SK-N-SH (cell line): Measurements from ENCODE around the gene C17orf100. TPM values are rescaled to one million over a fixed set of nuclear protein-coding genes. Genes with fewer than 3 reads are reported as not detected.

Experiments
- CTCF ChIA-PET: fragments of 300-600, 350-600 bp; formaldehyde crosslinking; extraction: SDS; loops from one replicate; lab custom pipeline; 2021; lab: Yijun Ruan, JAX
- POLR2A ChIA-PET: fragments of 350-600 bp; sonication (Branson Sonifier 250); formaldehyde crosslinking; extraction: SDS; loops from one replicate; lab custom pipeline; 2020; ENCODE audit warnings: antibody characterized with exemption, inconsistent platforms; lab: Yijun Ruan, JAX
- DNase-seq: peaks from one replicate; pipeline ENCODE4 v3.0.0; 2012
- H2AFZ ChIP-seq: fragments of 200-600 bp; sonication (generic); 2 replicates; pipeline ENCODE4 v1.8.1; 2016; ENCODE audit warnings: antibody characterized with exemption, mild to moderate bottlenecking, low read depth
- H3F3A ChIP-seq: fragments of 200-600 bp; sonication (generic); replicated peaks from 2 replicates; pipeline ENCODE3; 2016; ENCODE audit warnings: antibody characterized with exemption, mild to moderate bottlenecking; ENCODE audit not compliant: insufficient read depth
- H3K27ac ChIP-seq, 2 experiments: fragments of 200-500 bp in 1 of 2; fragments of 200-600 bp in 1 of 2; sonication (Bioruptor generic) in 1 of 2; sonication (generic), shearing (Covaris generic) in 1 of 2; 2 replicates each; pipeline versions ENCODE4 v1.5.1 to v1.6.1; 2014 to 2016; ENCODE audit warnings: low read depth in 2 of 2, inconsistent platforms in 1 of 2, low read length in 1 of 2, mild to moderate bottlenecking in 1 of 2, mixed read lengths in 1 of 2
- H3K27me3 ChIP-seq: fragments of 200-600 bp; sonication (generic), shearing (Covaris generic); 2 replicates; pipeline ENCODE4 v1.6.1; 2016; ENCODE audit warnings: mixed run types; ENCODE audit not compliant: insufficient read depth
- H3K36me3 ChIP-seq, 2 experiments: fragments of 200-500 bp in 1 of 2; fragments of 200-600 bp in 1 of 2; sonication (Bioruptor generic) in 1 of 2; sonication (generic) in 1 of 2; replicated peaks in 1 of 2; 2 replicates each; pipeline versions ENCODE3 to v1.5.1; 2014 to 2016; ENCODE audit warnings: low read length in 1 of 2, mild to moderate bottlenecking in 1 of 2; ENCODE audit not compliant: insufficient read depth in 2 of 2, control insufficient read depth in 1 of 2
- H3K4me1 ChIP-seq, 2 experiments: fragments of 200-500 bp in 1 of 2; fragments of 200-600 bp in 1 of 2; sonication (Bioruptor generic) in 1 of 2; sonication (generic), shearing (Covaris generic) in 1 of 2; 2 replicates each; pipeline versions ENCODE4 v1.5.1 to v1.6.1; 2014 to 2016; ENCODE audit warnings: low read depth in 1 of 2, low read length in 1 of 2, mixed run types in 1 of 2; ENCODE audit not compliant: insufficient read depth in 2 of 2, control insufficient read depth in 1 of 2
- H3K4me2 ChIP-seq: fragments of 200-600 bp; sonication (generic), shearing (Covaris generic); 2 replicates; pipeline ENCODE4 v1.6.1; 2017; ENCODE audit warnings: mixed run types
- H3K4me3 ChIP-seq, 2 experiments: fragments of 200-500 bp in 1 of 2; fragments of 200-600 bp in 1 of 2; sonication (Bioruptor generic) in 1 of 2; sonication (generic), shearing (Covaris generic) in 1 of 2; 2 replicates each; pipeline versions ENCODE4 v1.5.1 to v1.8.1; 2014 to 2016; ENCODE audit warnings: low read depth in 2 of 2, inconsistent platforms in 1 of 2, low read length in 1 of 2, mild to moderate bottlenecking in 1 of 2, mixed read lengths in 1 of 2, moderate library complexity in 1 of 2
- H3K79me2 ChIP-seq: fragments of 200-600 bp; sonication (generic); 2 replicates; pipeline ENCODE4 v1.8.1; 2017; ENCODE audit warnings: mild to moderate bottlenecking; ENCODE audit not compliant: insufficient read depth
- H3K9ac ChIP-seq: fragments of 200-600 bp; sonication (generic); 2 replicates; pipeline ENCODE4 v1.6.1; 2017; ENCODE audit warnings: mixed run types
- H3K9me2 ChIP-seq: fragments of 200-600 bp; sonication (generic); 2 replicates; pipeline ENCODE4 v1.6.1; 2017; ENCODE audit warnings: mixed run types
- H3K9me3 ChIP-seq: fragments of 200-600 bp; sonication (generic); 2 replicates; pipeline ENCODE4 v1.6.1; 2017; ENCODE audit warnings: mixed run types, mild to moderate bottlenecking, moderate library complexity
- H4K20me1 ChIP-seq: fragments of 200-600 bp; sonication (generic); 2 replicates; pipeline ENCODE4 v1.6.1; 2017; ENCODE audit warnings: mild to moderate bottlenecking, mixed run types; ENCODE audit not compliant: insufficient read depth
- CHD2 ChIP-seq: fragments of 150-350 bp; IDR thresholded peaks from 2 replicates; pipeline ENCODE4 v1.6.1; 2018; ENCODE audit warnings: low read length; ENCODE audit not compliant: partially characterized antibody
- ELF1 ChIP-seq: IDR thresholded peaks from 2 replicates; pipeline ENCODE4 v1.4.0; 2012
- EZH2phosphoT487 ChIP-seq: fragments of 200-600 bp; sonication (generic); IDR thresholded peaks from 2 replicates; pipeline ENCODE4 v1.6.1; 2017; ENCODE audit warnings: low read depth, mixed run types, mild to moderate bottlenecking, antibody characterized with exemption, moderate library complexity, borderline replicate concordance
- FOXJ3 ChIP-seq: sonication (generic); formaldehyde crosslinking; IDR thresholded peaks from 2 replicates; pipeline ENCODE4 v1.5.1; 2020; ENCODE audit warnings: mild to moderate bottlenecking, missing genetic modification reagents
- MEF2A ChIP-seq: IDR thresholded peaks from 2 replicates; pipeline ENCODE4 v1.4.0; 2012; ENCODE audit warnings: low read depth, borderline replicate concordance
- MXI1 ChIP-seq: IDR thresholded peaks from 2 replicates; pipeline ENCODE4 v1.6.1; 2012; ENCODE audit warnings: mild to moderate bottlenecking, low read depth, low read length, improper control_type of control experiment
- NRF1 ChIP-seq: IDR thresholded peaks from 2 replicates; pipeline ENCODE4 v1.6.1; 2012; ENCODE audit warnings: low read depth, mild to moderate bottlenecking, low read length
- RAD21 ChIP-seq: IDR thresholded peaks from 2 replicates; pipeline ENCODE4 v1.6.1; 2012; ENCODE audit warnings: mild to moderate bottlenecking, low read length
- RXRA ChIP-seq: IDR thresholded peaks from 2 replicates; pipeline ENCODE4 v1.4.0; 2012; ENCODE audit warnings: low read depth, mild to moderate bottlenecking, borderline replicate concordance
- TAF1 ChIP-seq: IDR thresholded peaks from 2 replicates; pipeline ENCODE4 v1.6.1; 2012; ENCODE audit warnings: low read depth, mild to moderate bottlenecking, low read length, moderate library complexity, borderline replicate concordance
- TCF12 ChIP-seq: IDR thresholded peaks from 2 replicates; pipeline ENCODE4 v1.4.0; 2012
- TEAD4 ChIP-seq: IDR thresholded peaks from 2 replicates; pipeline ENCODE4 v1.4.0; 2012; ENCODE audit warnings: mild to moderate bottlenecking, borderline replicate concordance; ENCODE audit not compliant: insufficient read depth
- WGBS: methylation state at CpG from one replicate; pipeline ENCODE4 v1.1.6; 2017; ENCODE audit warnings: low lambda C conversion rate; 5-methylcytosine and 5-hydroxymethylcytosine counted together
- polyA plus RNA-seq, 3 experiments: library from polyadenylated mRNA; depleted of rRNA; stranded (reverse); fragments of >200 nt; gene quantifications; 2 replicates each; pipeline ENCODE4 v1.2.3, GENCODE V29; 2012
- TF ChIP-seq, protein P1 (sequence below): IDR thresholded peaks from 2 replicates; pipeline ENCODE4; 2012
- TF ChIP-seq, protein P2 (sequence below): fragments of 150-350 bp; IDR thresholded peaks from 2 replicates; pipeline ENCODE4 v1.6.1; 2016; ENCODE audit warnings: mild to moderate bottlenecking, low read depth, low read length
- TF ChIP-seq, protein P3 (sequence below): IDR thresholded peaks from 2 replicates; pipeline ENCODE4 v1.4.0; 2012; ENCODE audit warnings: low read depth, borderline replicate concordance
- TF ChIP-seq, protein P4 (sequence below): IDR thresholded peaks from 2 replicates; pipeline ENCODE4 v1.4.0; 2012; ENCODE audit warnings: low read depth
- TF ChIP-seq, protein P5 (sequence below): fragments of 150-350 bp; IDR thresholded peaks from 2 replicates; pipeline ENCODE4 v1.6.1; 2017; ENCODE audit warnings: antibody characterized with exemption, low read length, low read depth, borderline replicate concordance
- TF ChIP-seq, protein P6 (sequence below): IDR thresholded peaks from 2 replicates; pipeline ENCODE4 v1.4.0; 2012; ENCODE audit warnings: low read depth, borderline replicate concordance

The C17orf100 gene
- polyA plus RNA-seq, 1 of the 3 experiments (the other 2 are of a cell fraction), result 2.6 TPM

DNA sequence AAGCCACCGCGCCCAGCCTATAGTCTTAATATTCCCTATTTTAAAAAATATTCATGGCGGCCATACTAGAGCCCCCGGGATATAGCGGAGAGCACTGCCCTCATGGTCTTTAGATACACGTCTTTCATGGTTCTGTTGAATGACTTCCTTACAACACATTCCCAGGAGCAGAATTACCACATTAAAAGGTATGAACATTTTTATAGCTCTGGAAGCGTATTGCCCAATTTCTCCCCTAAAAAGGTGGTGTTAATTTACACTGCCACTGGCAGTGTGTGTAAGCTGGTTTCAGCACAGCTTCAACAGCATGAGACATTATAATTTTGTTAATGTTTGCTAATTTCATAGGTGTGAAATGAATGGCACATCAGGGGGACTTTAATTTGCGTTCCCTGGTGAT is 19.0 kb downstream of the C17orf100 start:
- Histone ChIP-seq H3K79me2 (no peaks in the 10 kb centered on the region), H3K9me3 (no peaks in the 10 kb centered on the region), H3K4me1 (no peaks in the 10 kb centered on the region), H3K4me2 (no peak overlapping the region), H3K27ac (no peak overlapping the region), H3K36me3 (no peaks in the 10 kb centered on the region), H3K4me3 (no peak overlapping the region), H2AFZ (no peak overlapping the region), H3K9ac (no peak overlapping the region), H3K9me2 (no peaks in the 10 kb centered on the region), H3K27me3 (peaks cover 73% of the 10 kb centered on the region), H3F3A (no peaks in the 10 kb centered on the region), H4K20me1 (no peaks in the 10 kb centered on the region)
- 63% methylated on average over 8 of the region's 8 CpGs for WGBS
- TF ChIP-seq NRF1 (no peak), RAD21 (no peak), MXI1 (no peak), CHD2 (no peak), FOXJ3 (CRISPR knock-in tag) (no peak), ELF1 (no peak), RXRA (no peak), TEAD4 (no peak), TAF1 (no peak), EZH2phosphoT487 (no peak), MEF2A (no peak), TCF12 (no peak)
- TF ChIP-seq, protein P1, sequence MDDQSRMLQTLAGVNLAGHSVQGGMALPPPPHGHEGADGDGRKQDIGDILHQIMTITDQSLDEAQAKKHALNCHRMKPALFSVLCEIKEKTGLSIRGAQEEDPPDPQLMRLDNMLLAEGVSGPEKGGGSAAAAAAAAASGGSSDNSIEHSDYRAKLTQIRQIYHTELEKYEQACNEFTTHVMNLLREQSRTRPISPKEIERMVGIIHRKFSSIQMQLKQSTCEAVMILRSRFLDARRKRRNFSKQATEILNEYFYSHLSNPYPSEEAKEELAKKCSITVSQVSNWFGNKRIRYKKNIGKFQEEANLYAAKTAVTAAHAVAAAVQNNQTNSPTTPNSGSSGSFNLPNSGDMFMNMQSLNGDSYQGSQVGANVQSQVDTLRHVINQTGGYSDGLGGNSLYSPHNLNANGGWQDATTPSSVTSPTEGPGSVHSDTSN, result no peak
- TF ChIP-seq, protein P2, sequence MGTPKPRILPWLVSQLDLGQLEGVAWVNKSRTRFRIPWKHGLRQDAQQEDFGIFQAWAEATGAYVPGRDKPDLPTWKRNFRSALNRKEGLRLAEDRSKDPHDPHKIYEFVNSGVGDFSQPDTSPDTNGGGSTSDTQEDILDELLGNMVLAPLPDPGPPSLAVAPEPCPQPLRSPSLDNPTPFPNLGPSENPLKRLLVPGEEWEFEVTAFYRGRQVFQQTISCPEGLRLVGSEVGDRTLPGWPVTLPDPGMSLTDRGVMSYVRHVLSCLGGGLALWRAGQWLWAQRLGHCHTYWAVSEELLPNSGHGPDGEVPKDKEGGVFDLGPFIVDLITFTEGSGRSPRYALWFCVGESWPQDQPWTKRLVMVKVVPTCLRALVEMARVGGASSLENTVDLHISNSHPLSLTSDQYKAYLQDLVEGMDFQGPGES, result no peak
- TF ChIP-seq, protein P3, sequence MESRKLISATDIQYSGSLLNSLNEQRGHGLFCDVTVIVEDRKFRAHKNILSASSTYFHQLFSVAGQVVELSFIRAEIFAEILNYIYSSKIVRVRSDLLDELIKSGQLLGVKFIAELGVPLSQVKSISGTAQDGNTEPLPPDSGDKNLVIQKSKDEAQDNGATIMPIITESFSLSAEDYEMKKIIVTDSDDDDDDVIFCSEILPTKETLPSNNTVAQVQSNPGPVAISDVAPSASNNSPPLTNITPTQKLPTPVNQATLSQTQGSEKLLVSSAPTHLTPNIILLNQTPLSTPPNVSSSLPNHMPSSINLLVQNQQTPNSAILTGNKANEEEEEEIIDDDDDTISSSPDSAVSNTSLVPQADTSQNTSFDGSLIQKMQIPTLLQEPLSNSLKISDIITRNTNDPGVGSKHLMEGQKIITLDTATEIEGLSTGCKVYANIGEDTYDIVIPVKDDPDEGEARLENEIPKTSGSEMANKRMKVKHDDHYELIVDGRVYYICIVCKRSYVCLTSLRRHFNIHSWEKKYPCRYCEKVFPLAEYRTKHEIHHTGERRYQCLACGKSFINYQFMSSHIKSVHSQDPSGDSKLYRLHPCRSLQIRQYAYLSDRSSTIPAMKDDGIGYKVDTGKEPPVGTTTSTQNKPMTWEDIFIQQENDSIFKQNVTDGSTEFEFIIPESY, result no peak
- TF ChIP-seq, protein P4, sequence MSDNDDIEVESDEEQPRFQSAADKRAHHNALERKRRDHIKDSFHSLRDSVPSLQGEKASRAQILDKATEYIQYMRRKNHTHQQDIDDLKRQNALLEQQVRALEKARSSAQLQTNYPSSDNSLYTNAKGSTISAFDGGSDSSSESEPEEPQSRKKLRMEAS, result no peak
- TF ChIP-seq, protein P5, sequence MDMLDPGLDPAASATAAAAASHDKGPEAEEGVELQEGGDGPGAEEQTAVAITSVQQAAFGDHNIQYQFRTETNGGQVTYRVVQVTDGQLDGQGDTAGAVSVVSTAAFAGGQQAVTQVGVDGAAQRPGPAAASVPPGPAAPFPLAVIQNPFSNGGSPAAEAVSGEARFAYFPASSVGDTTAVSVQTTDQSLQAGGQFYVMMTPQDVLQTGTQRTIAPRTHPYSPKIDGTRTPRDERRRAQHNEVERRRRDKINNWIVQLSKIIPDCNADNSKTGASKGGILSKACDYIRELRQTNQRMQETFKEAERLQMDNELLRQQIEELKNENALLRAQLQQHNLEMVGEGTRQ, result no peak
- TF ChIP-seq, protein P6, sequence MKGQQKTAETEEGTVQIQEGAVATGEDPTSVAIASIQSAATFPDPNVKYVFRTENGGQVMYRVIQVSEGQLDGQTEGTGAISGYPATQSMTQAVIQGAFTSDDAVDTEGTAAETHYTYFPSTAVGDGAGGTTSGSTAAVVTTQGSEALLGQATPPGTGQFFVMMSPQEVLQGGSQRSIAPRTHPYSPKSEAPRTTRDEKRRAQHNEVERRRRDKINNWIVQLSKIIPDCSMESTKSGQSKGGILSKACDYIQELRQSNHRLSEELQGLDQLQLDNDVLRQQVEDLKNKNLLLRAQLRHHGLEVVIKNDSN, result no peak
- POLR2A ChIA-PET, result no interaction called here
- CTCF ChIA-PET, result interaction anchor here (1.1 to 1.4 kb wide), 2 partner anchors 32 to 172 kb away, joined by 3 read pairs; no protein-coding TSS in a partner anchor
- no peak for DNase-seq
